ENCODE results near the gene CAMKMT.

The CAMKMT gene

GRCh38 chr2:44751754-44752479 lies 390.2 kb downstream of the CAMKMT start:
- no peak for DNase-seq

- no peak for DNase-seq
These were observed 391.0 kb downstream of the CAMKMT start for GRCh38 chr2:44752761-44753160.

DNA sequence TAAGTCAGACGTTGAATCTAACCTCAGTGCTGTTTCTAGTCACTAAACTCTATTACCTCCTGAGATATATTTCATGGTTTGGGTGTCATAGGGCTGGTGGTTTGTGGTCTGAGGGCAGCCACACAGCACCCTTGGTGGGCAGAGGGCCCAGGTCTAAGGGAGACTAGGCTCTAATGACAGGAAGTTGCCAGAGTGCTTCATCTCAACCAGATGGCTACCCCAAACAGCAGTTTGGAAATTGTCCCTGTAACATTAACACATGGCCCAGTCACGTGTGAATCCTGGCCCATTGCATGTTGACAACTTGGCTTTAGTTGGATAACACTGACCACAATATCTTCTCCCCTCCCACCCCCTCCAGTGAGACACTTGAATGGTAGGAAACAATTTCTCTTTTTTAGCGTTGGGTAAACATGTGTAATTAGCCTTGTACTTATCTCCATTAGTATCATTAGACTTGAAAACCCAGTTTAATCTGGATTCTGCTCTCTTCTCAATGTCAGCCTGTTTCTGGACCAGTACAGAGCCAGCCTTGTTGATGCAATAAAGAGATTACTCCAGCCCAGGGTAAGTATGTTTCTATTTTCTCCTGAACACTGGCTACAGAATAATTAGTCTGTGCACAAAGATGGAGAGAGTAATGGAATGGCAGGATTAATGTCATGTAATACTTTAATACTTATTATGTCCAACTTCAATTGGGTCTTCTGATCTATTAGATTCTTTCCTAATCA lies 392.0 kb downstream of the CAMKMT start:
- DNase-seq, result peak; percentile 34

GRCh38 chr2:44758591-44758990 lies 396.8 kb downstream of the CAMKMT start:
- DNase-seq, result no peak

DNA sequence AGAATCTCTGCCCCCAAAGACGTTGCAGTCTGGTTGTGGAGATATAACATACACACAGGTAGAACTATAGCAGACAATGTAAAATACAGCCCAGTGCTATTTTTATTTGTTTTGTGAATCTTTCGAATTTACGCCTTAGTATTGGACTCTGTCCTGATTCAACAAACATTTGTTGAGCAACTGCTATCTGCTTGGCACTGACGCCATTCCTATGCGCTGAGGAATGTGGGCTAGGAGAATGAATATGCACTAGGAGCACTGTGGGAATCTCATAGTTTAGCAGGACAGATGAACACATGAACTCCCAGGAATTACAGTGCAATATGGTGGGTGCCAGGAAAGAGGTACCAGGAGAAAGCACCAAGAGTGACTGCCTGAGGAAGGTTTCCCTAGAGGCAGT lies 398.1 kb downstream of the CAMKMT start:
- no peak for DNase-seq

- DNase-seq, result no peak
These were observed 401.6 kb downstream of the CAMKMT start for GRCh38 chr2:44763275-44763782.

- no peak for DNase-seq
These were observed 404.5 kb downstream of the CAMKMT start for GRCh38 chr2:44766220-44766619.

DNA sequence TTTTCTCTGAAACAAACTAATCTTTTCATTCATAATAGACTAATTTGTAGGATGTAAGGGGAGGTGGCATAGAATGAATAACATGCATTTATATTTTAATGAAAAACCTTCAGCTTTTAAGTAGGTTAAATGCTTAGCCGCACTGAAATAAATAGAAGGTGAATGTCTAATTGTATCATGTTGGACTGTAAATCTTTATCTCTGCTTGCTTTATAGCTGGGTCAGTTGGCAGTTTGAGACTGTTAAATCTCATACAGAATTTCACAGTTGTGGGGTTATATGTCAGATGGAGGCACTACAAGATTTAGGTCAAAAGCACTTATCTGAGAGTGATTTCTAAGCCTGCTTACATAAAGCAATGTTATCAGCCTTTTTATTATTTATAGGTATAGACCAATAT lies 405.0 kb downstream of the CAMKMT start:
- DNase-seq, result no peak

DNA sequence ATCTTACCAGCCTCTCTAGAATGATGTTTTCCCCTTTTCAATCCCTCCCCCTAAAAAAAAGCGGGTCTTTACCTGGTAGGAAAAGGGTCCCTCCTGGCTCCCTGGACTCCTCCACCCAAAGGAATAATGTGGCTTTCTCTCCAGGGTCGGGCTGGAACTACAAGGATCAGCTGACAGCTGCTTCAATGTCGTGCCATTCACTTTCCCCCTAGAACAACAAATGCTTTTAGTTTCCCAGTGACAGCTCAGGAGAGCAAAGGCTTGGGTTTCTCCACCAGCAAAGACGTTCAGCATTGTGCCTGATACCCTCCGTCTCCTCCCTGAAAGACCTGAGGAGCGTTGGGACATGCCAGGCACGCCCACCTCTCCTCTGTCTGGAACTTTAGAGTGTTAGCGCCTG lies 405.9 kb downstream of the CAMKMT start:
- no peak for DNase-seq

GRCh38 chr2:44768438-44769236 lies 406.9 kb downstream of the CAMKMT start:
- DNase-seq, result no peak

GRCh38 chr2:44769349-44770011 lies 407.7 kb downstream of the CAMKMT start:
- DNase-seq, result no peak

DNA sequence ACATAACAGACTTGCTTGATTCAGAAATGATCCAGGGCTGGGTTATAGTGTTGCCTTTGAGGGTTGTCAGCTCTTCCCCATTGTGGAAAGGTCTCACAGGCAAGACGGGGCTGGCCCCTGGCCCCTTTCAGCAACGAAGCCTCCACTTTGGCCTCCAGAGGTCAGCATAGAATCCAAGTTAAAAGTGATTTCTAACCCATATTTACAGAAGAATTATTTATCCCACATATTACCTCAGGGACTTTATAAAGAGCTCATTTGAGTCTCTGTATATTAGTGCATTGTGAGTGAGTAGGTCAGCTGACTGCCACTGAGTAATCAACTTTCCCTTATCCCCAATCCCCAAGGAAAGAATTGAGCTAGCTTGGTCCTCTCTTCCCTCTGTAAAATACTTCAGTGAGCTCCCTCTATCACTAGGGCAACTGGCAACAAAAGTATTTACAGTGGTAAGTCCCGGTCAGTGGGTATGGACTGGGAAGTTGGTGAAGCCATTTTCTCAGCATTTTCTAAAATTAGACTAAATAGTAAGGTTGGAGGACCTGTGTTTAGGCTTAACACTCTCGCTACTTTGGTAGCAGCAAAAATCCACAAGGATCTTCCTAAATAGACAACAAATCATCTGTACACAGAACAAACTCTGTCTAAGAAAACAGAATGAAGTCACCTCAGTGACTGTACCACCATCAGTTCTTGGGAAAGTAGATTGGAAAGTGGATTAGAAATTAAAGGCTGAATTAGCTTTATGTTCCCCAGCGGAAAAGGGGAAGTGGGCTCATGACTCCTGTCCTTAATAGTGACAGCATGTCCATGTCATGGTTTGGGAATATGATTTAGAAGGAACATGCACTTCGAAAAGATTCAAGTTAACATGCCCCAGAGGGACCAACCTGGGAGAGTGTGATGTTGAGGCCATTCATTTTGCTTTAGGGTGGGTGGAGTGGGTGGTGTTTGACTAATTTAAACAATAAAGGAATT lies 408.8 kb downstream of the CAMKMT start:
- DNase-seq, result no peak

- no peak for DNase-seq
These were observed 409.8 kb downstream of the CAMKMT start for GRCh38 chr2:44771522-44771921.

DNA sequence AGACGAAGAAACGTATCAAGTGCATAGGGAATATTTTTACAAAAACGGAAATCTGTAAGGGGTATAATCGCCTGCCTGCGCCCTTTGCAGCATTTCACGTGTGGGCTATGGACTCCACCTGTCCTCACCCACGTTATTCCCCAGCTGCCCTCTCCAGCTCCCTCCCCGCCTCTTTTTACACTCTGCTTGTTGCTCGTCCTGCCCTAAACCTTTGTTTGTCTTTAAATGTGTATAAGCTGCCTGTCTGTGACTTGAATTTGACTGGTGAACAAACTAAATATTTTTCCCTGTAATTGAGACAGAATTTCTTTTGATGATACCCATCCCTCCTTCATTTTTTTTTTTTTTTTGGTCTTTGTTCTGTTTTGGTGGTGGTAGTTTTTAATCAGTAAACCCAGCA lies 410.4 kb downstream of the CAMKMT start:
- no peak for DNase-seq

DNA sequence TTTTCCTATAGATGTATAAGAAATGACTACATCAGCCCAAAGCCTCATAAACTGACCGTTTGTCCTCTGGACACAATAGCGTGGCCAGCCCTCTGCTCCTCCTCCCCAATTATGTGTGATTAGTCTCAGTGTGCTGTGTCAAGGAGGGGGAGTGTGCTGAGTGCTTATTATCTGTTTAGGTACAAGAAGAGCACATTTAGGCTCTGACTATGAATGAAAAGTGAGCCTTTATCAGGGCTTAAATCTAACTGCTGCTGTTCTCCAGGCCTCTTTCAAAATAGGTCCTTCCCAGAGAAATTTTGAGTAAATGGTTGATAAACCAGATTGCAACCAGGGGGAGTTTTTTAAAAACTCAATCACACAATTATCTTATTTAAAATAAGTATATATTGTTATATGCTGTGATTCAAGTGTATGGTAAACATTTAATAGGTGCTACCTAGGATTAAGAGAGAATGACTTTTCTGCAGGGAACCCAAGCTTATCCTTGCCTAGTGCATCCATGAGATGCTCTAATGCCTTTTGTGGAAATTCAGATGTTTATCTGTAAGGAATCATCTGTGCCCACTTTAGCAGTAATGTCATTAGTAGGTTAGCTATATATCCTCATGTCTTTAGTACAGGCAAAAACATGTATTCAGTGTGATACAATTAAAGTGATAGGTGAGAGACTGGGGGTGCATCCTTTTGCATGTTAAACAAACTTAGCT lies 411.1 kb downstream of the CAMKMT start:
- DNase-seq, result no peak

- DNase-seq, result no peak
These were observed 413.2 kb downstream of the CAMKMT start for GRCh38 chr2:44774826-44775492.

DNA sequence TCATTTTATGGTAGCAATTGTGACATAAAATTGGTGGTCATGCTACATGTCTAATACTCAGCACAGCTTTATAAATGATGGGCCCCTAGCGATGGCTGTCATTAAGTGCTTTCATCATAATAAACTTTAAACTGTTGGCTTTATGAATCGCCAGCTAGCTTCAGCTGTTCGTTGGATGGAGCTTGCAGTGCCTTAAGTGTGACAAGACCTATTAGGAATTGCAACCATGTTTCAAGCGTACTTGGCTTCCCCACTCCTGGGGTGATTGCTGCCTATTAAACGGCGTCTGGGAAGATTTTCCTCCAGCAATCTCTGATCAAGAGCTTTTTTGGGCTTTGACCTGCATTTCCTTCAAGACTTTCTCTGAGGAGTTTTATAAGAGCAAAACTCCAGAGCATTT lies 415.3 kb downstream of the CAMKMT start:
- peak; percentile 72 for DNase-seq

DNA sequence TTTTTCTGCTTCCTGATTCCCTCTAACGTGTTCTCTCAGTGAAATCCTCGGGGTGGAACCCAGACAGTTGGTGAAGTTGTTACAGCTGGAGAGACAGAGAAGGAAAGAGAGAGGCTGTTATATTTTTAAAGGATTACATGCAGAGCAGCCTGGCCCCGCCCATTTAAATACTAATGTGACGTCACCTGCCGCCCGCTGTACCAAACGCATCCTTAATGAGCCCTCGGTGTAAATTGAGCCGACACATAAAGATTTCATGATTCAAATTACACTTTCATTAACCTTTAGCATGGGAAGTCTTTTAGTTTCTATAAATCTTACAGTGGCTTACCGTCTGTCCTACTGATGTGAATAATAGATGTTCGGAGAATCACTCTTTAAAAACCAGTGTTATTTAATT lies 415.8 kb downstream of the CAMKMT start:
- peak; percentile 79 for DNase-seq

GRCh38 chr2:44778221-44778654 lies 416.5 kb downstream of the CAMKMT start:
- DNase-seq, result peak; percentile 57

All from DMS79 (cell line).